GM21526 (cell line): Measurements from ENCODE around the gene TNFSF11.
A peak's percentile ranks its signal among the peaks of the same experiment; 100 is the strongest.

Experiments
- ATAC-seq: cut with Tn5 transposase; IDR thresholded peaks from one replicate; pipeline ENCODE4 v1.9.1; 2021; ENCODE audit warnings: moderate library complexity; ENCODE audit not compliant: unreplicated experiment, low FRiP score

TNFSF11 gene, protein sequence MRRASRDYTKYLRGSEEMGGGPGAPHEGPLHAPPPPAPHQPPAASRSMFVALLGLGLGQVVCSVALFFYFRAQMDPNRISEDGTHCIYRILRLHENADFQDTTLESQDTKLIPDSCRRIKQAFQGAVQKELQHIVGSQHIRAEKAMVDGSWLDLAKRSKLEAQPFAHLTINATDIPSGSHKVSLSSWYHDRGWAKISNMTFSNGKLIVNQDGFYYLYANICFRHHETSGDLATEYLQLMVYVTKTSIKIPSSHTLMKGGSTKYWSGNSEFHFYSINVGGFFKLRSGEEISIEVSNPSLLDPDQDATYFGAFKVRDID

GRCh38 chr13:42574011-42574410, at the start of gene TNFSF11:
TNFSF11 (plus strand) TSS chr13:42574152; CDS start chr13:42574304, 152 bp downstream.
- peak; percentile 32 for ATAC-seq

GRCh38 chr13:42524487-42525034, 49.4 kb upstream of the TNFSF11 start:
- ATAC-seq = no peak

DNA sequence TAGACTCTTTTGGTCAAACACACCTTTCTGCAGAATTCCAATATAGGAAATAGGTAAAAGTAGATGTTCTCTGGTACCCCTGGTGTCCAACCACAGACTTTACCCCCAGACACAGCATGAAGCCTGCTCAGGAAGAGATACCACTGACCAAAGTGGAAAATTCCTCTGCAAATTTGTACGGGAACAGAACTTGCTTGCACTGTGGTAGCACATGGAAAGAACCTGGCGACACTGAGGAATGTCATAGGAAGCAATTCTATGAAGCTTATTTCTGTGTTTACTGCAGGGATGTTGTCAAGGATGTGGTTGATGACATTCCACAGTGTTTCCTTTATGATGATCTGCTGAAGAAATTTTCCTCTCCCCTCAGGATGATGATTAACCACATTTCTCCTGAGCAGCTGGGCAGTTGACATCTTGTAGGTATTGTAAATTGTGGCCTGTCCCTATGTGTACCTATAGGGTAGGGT, 48.9 kb upstream of the TNFSF11 start:
- ATAC-seq = no peak

- no peak for ATAC-seq
Measured at GRCh38 chr13:42526276-42526675, 47.7 kb upstream of the TNFSF11 start.

- ATAC-seq = no peak
Measured at GRCh38 chr13:42526804-42527203, 47.1 kb upstream of the TNFSF11 start.

DNA sequence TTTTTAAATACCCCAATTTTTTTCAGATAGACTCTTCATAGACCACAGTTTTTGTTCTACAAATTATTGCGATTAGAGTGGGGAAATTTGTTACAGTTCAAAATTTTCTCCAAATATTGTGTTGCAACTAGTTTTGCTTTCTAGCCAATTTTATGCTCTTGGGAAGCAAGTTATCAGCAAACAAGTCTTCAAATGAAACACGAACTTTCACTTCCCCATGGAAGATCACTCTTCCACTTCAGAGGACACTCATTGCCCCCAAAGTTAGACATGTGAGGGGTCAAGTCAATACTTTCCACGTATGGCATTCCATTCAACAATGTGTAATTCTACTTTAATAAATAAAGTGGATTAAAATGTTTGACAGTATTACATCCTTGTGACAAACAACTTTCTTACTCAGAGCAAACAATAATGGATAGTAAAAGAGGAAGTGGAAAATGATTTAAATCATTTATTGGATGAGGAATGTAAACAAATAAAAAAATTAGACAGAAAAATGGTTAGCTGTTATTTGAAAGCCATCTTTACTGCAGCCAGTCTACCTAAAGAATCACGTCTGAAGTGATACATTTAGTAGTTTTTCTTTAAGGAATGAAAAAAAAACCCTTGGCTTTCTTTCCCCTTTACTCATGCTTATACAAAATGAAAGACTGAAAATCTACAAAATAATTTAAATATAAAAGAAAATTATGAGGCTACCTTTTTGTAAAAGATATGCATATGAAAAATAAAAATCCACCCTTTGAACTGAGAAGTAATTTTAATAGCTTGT, 41.2 kb upstream of the TNFSF11 start:
- ATAC-seq = no peak

DNA sequence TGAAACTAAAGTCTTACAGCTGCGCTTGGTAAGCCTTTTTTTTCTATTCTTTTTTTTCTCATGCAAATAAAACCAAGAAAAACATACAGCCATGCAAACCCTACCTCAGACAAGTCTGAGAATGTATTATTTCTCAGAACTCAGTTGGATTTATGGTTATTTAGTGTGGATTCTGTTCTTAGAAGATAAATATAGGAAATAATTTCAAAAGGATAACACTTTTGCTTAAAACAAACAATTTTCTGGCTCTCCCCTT, 40.7 kb upstream of the TNFSF11 start:
- ATAC-seq = no peak

DNA sequence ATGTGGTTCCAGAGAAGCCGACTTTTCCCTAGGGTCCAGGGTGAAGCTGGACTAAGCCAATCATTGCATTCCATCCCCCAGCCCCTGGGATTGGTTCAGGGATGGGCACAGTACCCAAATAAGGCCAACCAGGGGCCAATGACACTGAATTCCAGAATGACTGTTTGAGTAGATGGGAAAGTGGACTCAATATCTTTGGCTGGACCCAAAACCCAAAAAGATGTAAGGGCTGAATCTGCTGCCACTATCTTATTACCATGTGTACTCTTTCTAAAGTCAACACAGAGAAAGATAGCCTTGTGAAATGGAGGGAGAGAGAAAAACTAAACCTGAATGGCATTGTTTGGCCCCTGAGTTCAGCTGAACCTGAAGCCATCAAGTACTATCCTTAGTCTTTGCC, 39.2 kb upstream of the TNFSF11 start:
- no peak for ATAC-seq

- ATAC-seq = no peak
Measured at GRCh38 chr13:42538996-42539395, 35.0 kb upstream of the TNFSF11 start.

DNA sequence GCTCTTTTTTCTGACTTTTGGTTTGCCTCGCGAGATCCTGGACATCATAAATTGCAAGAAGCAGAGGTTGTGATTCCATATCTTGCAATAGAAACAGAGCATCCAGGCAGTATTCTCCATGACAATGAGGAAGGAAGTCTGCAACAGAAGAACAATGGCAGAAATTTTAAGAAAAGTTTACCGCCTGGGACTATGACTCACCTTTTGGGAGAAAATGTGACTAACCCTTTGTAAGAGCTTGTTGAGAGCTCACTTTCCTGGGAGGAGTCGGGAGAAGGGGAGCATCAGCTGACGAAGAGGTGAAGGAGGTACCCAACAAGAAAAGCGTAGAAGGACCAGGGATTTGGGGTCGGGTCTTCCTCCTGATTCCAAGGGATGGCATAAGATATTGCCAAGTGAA, 34.3 kb upstream of the TNFSF11 start:
- no peak for ATAC-seq

DNA sequence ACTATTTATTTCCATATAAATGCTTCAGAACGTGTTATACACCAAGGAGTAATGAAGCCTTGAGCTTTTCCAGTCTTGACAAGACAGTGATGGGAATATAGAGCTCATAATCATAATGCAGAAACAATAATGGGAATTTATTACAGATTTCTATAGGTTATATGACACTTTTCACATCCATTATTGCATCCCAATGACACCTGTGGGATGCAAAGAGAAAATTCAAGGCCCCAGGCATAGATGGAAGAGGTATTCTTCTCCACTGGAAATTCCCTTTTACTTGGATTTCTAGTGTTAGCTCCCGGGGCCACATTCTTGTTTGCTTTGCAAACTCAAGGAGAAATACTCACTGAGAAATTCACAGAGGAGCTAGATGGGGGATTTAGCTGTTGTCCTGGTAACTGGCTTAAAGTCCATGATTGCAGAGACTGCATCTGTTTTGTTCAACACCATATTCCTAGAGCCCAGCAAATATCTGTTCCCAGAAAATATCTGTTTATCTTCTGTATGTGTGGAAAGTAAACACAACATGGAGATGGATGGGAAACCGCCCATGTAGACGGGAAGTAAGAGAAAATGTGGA, 30.6 kb upstream of the TNFSF11 start:
- ATAC-seq = no peak

DNA sequence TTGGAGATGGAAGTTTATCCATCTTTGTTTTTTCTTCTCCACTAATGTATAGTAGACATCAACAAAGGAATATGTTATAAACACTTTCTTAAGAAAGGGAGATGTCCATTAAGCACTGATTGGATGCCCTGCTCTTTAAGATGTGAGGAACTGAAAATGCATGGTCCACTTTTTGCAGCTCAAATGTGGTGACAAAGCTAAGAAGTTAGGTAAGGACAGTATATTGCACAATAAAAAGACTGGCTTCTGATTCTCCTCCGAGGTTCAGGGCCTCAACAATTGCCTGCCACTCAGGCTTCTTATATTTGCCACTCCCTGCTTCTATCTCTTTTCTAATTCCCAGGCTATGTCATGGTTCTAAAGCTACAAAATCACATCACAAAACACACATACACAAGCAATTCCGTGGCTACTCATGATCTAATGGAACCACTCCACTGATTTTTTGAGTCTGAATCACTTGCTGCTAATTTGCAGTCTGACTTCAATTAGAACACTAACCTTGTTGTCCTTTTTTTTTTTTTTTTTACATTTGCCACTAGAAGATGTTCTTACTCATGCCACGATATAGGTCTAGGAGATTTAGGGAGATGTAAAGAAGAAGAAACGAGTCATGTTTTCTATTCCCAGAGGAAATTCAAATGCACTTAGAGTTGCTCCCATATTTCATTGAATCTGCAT, 29.6 kb upstream of the TNFSF11 start:
- ATAC-seq = no peak

DNA sequence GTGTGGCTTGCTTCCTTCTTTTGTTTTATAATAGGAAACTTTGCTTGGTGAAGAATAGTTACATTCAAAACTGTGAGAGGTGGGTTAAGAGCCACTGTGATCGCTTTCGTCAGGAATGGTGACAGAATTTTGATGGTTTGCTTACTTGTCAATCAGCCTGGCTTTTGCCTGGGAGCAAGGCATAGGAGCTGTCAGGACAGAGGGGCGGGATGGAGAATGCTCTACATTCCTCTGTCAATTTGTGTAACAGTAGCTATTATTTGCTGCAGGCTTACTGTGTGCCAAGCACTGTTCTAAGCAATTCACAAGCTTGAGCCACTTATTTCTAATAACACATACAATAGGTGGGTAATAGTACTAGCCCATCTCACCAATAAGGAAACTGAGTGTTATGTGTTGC, 28.1 kb upstream of the TNFSF11 start:
- ATAC-seq = no peak

GRCh38 chr13:42547612-42548011, 26.3 kb upstream of the TNFSF11 start:
- no peak for ATAC-seq

DNA sequence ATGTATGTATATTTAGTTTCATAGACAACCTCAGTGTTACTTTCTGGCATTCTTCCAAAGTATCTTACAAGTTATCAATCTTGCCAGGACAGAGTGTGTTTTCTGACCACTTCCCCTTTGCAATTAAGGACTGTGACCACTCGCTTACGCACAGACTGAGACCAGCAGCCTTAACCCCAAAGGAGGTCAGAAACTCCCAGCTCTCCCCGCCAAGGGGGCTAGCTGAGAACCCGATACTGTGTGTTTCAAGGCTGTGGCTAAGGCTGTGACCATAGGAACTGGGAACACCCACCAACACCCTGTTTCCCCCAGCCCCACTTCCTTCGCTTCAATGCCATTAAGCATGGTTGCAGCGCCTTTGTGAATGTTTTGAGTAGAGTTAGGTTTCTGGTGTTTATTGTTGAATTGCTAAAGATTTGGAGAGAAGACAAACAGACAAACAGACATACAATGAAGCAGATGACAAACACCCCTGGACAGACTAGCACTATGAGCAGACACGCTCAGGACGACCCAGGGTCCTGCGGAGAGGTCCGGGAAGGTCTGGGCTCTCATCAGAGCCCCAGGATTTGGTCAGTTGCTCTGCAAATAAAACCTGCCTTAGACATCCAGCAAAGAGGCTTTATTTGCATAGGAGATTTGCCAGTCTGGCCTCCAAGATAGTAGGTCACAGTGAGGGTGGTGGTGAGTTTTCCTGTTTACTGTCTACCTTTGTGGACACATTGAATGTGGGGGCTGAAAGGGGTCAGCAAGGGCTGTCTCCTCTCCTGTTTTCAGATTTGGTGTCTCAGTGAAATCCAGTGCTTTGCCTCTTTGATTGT, 25.0 kb upstream of the TNFSF11 start:
- peak; percentile 87 for ATAC-seq

- ATAC-seq = no peak
Measured at GRCh38 chr13:42549552-42549936, 24.4 kb upstream of the TNFSF11 start.

- ATAC-seq = no peak
Measured at GRCh38 chr13:42551611-42552010, 22.3 kb upstream of the TNFSF11 start.

DNA sequence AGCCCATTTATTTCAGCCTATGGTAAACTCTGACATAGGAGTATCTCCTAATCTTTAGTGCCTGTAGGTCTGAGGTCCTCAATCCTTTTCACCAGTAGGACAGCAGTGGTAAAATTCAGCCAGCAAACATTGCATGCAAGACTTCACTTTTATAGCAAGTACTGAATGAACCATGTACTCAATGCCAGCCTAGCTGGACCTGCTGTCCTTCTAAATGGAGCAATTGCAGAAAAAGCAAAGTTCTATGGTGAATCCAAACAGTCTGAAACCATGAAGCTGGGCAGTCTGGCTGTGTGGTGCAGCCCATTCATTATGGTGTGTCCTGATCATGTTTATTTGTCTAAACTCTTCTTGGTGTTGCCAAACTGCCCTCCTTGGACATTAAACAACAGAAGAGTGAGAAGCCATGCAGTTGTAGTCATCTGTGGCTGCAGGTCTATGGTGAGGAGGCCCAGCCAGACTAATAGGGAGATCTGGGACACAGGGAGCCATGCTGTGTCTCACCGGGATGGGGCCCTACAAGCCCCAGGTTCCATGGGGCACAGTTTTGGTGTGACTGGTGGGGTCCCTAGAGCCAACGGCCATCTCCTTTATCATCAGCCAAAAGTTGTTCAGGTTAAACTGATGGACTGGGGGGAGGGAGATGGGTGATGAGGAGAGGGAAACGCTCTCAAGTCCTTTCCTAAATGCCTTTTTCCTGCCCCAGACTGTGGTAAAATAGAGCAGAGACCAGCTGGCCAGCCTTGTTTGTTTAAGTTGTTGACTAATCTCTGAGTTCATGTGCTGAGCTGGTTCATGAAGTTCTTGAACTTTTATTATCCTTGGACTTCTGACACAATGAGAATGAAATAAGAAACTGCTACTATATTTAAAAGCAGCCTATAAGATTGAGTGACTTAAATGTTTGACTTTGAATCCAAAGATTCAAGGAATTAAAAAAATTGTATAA, 20.6 kb upstream of the TNFSF11 start:
- ATAC-seq = no peak

- no peak for ATAC-seq
Measured at GRCh38 chr13:42559057-42559456, 14.9 kb upstream of the TNFSF11 start.
